Effector CD8-positive, alpha-beta T cell (primary cell): Measurements from ENCODE around the gene TMEM61.
"Not testable (repeated sequence)": the region's sequence is repeated elsewhere in the genome, so short reads cannot be mapped to it uniquely, and the experiment has no call there.

Experiments used
- DNase-seq: peaks from one replicate; lab custom pipeline; 2025; lab: John Stamatoyannopoulos, UW

Gene TMEM61

GRCh38 chr1:54962612-54963395 lies 17.6 kb upstream of the TMEM61 start:
- no peak for DNase-seq

DNA sequence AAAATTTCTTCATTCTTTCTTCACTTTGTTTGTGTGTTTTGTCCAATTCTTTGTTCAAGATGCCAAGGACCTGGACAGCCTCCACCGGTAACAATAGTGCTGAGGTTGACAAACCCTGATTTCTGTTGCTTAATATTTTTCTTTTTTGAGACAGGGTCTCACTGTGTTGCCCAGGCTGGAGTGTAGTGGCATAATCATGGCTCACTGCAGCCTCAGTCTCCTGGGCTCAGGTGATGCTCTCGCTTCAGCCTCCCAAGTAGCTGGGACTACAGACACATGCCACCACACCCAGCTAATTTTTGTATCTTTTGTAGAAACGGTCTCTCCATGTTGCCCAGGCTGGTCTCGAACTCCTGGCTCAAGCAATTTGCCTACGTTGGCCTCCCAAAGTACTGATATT lies 16.6 kb upstream of the TMEM61 start:
- DNase-seq, result not testable (repeated sequence)

GRCh38 chr1:54965624-54966340 lies 14.6 kb upstream of the TMEM61 start:
- DNase-seq, result no peak

DNA sequence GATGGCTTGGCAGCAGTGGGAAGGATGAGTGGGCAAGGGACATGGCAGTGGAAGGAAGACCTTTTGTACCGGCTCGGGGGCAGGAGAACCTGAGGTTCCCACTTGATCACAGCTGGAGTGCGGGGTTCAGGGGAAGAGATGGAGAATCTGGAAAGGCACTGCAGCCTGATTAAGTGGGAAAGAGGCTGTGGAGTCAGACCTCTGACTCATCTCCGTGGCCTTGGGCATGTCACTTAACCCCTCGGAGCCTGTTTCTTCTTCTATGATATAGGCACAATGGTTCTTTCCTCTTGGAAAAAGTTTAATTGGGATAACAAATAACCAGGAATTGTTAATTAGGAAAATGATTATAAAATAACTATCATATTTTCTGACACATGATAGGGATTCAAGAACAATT lies 13.1 kb upstream of the TMEM61 start:
- no peak for DNase-seq

- DNase-seq, result no peak
These were observed 11.9 kb upstream of the TMEM61 start for GRCh38 chr1:54968551-54968950.

GRCh38 chr1:54969879-54970278 lies 10.5 kb upstream of the TMEM61 start:
- no peak for DNase-seq

DNA sequence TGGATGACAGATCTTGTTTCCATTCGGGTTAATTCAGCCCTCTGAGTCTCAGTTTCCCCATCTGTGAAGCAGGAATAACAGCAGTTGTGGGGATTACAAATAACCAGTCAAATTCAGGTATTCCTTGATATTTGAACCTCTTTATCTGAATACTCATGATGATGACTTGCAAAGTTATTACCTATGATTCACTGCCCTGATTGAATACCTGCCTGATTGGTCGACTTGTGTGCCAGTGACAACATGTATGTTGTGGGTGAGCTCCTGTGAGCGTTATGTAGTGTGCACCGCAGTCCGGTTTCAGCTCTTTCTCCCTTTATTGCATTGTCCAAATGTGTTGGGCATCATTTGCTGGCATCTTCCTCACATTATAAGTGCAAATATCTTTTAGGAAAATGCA lies 9.5 kb upstream of the TMEM61 start:
- DNase-seq, result no peak

GRCh38 chr1:54971317-54971791 lies 9.1 kb upstream of the TMEM61 start:
- no peak for DNase-seq

DNA sequence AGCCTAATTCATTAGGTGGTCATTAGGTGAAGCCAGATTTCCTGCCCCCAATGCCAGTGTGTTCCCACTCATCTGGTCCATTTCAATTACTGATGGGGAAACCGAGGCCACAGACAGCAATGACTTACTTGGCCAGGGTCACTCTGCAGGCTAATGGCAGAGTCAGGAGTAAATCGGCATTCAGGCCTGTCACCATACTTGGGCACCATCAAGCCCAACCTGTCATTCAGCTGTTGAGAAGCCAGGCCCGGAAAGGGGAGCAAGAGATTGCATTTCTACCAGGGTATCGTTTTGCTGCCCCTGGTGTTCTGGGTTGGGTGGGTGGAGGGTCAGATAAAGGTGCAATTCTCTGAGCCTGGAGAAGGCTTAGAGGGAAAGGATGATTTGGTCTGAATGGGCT lies 8.0 kb upstream of the TMEM61 start:
- DNase-seq, result no peak

DNA sequence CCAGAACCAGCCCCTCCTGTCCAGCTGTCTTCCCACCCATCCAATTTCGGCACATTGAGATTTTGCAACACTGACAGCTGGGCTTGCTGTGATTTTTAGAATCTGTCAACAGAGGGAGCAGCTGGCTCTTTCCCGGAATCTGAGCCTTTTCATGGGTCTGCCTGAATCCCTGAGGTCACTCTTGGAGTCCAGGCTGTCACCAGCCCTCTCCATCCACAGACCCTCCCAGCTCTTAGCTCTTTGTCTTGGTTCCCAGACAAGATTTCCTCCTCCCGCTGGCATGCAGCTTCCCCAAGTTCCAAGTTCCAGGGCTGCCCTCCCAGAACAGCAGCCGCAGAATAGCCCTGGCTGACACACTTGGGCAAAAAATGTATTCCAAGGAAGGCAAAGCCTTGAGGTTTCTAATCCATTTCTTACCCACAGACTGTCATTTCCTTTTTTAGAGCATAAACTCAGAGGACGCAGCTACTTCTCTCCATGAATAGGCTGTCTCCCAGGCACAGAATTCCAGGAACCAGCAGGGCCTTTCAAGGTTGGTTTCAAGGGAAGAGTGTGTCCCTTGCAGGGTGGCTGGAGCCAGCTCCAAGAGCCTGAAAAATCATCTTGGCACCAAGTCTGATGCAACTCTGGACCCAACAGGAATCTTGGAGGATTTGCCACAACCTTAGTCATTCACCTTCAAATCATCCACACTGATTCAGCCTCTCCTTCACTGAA lies 7.1 kb upstream of the TMEM61 start:
- no peak for DNase-seq

DNA sequence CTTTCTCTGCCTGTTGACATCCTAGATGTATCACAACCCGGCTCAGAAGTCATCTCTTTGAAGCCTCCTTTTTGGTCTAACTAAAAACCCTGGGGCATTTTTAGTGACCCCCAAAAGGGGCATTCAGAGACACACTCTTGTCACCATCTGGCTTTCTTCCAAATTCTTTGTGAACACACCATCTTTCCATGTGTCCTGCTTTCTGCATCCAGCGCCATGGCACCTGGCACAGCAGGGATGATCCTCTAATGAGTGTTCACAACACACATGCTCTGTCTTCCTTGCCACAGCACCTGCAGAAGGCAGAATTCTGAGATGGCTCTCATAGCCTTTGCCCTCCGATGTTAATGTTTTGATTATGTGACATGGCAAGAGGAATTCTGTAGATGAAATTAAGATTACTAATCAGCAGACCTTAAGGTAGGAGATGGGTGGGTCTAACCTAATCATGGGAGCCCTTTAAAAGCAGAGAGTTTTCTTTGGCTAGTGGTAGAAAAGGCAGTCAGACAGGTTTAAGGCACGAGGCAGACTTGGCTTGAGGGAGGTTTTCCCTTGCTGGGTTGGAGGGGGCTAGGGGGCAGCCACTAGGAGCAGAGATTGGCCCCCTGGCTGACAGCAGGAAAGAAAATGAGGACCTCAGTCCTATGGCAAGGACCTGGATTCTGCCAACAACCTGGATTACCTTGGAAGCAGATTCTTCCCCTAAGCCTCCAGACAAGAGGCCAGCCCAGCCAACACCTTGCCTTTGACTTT lies 4.9 kb upstream of the TMEM61 start:
- DNase-seq, result no peak

DNA sequence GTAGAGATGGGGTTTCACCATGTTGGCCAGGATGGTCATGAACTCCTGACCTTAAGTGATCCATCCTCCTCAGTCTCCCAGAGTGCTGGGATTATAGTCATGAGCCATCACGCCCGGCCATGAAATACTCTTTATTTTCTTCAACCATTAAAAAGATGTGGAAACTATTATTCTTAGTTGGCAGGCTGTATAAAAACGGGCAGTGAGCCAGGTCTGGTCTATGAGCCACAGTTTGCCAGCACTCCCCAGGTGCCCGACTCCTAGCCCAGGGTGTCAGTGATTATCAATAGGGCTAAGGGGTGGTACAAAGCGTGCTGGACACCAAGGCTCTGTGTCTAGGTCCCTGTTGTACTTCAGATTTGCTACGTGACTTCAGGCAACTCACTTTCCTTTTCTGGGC lies 3.7 kb upstream of the TMEM61 start:
- DNase-seq, result no peak

GRCh38 chr1:54977533-54978297 lies 2.7 kb upstream of the TMEM61 start:
- no peak for DNase-seq

DNA sequence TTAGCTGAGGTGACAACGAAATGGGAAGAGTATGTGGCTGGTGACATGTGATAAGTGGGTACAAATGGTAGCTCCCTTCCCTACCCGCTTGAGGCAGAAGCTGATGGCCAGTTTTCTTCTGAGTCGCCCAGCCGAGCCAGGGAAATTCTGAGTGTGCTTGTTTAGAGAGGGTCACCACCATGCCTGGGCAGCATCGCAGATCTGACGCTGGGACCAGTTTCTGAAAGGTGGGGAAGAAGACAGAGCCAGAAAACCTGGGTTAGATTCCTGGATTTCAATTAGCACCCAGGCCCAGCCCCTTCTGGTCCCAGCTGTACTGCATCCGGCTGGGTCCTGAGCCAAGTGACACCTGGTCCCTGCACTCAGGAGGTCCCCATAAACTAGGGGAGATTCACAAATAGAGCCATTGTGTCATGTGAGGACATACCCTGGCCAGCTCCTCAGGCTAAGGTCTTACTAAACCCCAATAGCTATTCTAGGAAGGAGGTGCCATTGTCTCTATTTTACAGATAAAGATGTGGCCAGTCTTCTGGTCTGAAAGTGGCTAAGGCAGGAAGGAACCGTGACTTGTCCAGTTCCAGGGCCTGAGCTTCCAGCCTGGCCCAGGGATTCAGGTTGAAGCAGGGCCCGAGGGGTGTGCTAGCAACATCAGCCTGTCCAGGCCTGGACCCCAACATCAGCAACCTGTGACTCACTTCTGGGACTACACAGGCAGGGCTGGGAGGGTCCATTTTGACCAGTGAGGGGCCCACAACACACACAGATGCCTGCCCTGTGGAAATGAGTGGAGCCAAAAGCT lies 1.7 kb upstream of the TMEM61 start:
- no peak for DNase-seq

DNA sequence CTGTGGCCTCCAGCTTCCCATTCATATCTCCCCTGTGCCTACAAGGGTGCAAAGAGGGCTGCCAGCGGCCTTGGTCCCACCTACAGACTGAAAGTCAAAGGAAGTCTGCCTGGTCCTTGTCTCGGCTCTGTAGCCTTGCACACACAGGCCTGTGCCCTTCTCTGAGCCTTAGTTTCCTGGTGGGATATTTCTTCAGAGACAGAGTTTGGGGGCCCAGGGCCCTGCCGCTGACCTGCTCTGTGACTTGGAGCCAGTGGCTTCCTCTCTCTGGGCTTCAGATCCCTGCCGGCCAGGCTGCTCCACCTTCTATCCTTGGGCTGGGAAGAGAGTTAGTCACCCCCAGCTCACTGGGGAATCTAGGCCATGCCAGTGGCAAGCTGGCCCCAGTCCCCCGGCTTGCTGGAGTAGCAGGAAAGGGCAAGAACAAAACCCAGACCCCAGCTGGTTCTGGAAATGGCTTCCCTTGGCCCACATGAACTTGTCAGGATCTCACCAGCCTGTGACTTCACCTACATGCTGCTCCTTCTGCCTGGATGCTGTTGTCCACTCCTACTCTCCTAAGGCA lies 1.0 kb upstream of the TMEM61 start:
- DNase-seq, result no peak

DNA sequence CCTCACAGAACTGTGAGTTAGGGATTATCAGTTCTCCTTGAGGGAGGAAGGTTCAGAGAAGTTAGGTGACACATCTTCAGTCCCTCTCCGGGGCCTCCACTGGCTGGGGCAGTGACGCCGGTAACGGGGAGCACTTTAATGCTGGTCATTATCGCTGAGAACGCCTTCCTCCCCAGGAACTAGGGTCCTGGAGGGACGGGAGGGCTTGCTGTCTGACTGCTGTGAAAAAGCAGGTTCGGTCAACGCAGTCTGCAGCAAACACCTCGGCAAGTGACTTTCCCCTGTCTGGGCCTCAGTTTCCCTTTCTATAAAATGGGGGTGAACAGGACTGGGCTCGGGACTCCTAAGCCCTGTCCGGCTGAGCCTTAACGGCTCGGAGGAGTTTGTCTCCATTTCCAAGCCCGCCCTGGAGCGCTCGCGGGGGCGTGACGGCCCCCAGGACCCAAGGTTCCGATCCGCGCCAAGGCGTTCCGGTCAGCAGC lies 341 bp upstream of the TMEM61 start:
- DNase-seq, result no peak

DNA sequence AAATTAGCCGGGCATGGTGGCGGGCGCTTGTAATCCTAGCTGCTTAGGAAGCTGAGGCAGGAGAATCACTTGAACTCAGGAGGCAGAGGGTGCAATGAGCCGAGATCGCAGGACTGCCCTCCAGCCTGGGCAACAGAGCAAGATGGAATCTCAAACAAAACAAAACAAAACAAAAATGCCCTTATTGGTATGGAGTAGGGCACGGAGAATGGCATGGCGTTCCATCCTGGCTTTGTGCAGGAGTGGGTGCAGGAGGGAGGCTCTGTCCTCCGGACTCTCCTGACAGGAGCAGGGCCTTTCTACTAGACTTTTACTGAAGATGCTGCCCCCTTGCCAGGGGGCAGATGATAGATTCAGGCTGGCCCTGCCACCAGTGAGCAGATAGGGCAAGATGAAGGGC lies 1.0 kb downstream of the TMEM61 start:
- no peak for DNase-seq

- DNase-seq, result no peak
These were observed 2.3 kb downstream of the TMEM61 start for GRCh38 chr1:54982739-54983138.

GRCh38 chr1:54984131-54984842 lies 3.9 kb downstream of the TMEM61 start:
- DNase-seq, result no peak
